CD4-positive, alpha-beta T cell (primary cell): ENCODE results near the gene SMC5. TPM values are rescaled to one million over a fixed set of nuclear protein-coding genes. Genes with fewer than 3 reads are reported as not detected.

Experiments
- ATAC-seq: fragments of 200-7000 bp; cut with Tn5 transposase; one replicate; pipeline ENCODE4 v1.10.0; 2022; ENCODE audit warnings: mild to moderate bottlenecking; ENCODE audit not compliant: poor library complexity
- CTCF ChIA-PET: fragments of 350-600 bp; sonication (Branson Sonifier 250); formaldehyde crosslinking; loops from one replicate; lab custom pipeline; 2021; ENCODE audit warnings: antibody characterized with exemption, inconsistent platforms; lab: Charles Lee
- POLR2A ChIA-PET: fragments of 350-600 bp; sonication (Branson Sonifier 250); formaldehyde crosslinking; loops from one replicate; lab custom pipeline; 2021; ENCODE audit warnings: antibody characterized with exemption, inconsistent platforms; lab: Charles Lee
- DNase-seq, 14 experiments: peaks; one replicate each; pipeline ENCODE4 v3.0.0-alpha.2; 2013 to 2020; ENCODE audit warnings: mixed read lengths in 2 of 14
- H3K27ac ChIP-seq, 2 donors: one replicate each; pipeline versions ENCODE4 v1.5.1 to v1.7.0; 2013; ENCODE audit warnings: low read length in 2 of 2, low read depth in 1 of 2, mild to moderate bottlenecking in 1 of 2
- H3K27me3 ChIP-seq, 2 experiments: 1 replicate in 1 of 2; 2 replicates in 1 of 2; pipeline versions ENCODE4 v1.6.1 to v1.7.0; 2013; ENCODE audit warnings: low read length in 2 of 2, control low read depth in 1 of 2, mild to moderate bottlenecking in 1 of 2, moderate library complexity in 1 of 2; ENCODE audit not compliant: insufficient read depth in 2 of 2, control insufficient read depth in 1 of 2
- H3K36me3 ChIP-seq: one replicate; pipeline ENCODE4 v1.6.1; 2013; ENCODE audit warnings: low read length, control low read depth; ENCODE audit not compliant: insufficient read depth
- H3K4me1 ChIP-seq: one replicate; pipeline ENCODE4 v1.6.1; 2013; ENCODE audit warnings: low read length, control low read depth; ENCODE audit not compliant: insufficient read depth
- H3K4me3 ChIP-seq: one replicate; pipeline ENCODE4 v1.5.1; 2013; ENCODE audit warnings: mild to moderate bottlenecking, low read length, moderate library complexity
- H3K9me3 ChIP-seq, 2 experiments: 1 replicate in 1 of 2; 2 replicates in 1 of 2; pipeline versions ENCODE4 v1.6.1 to v1.7.0; 2013; ENCODE audit warnings: low read length in 2 of 2, mild to moderate bottlenecking in 2 of 2, control low read depth in 1 of 2, moderate library complexity in 1 of 2; ENCODE audit not compliant: control insufficient read depth in 1 of 2, insufficient read depth in 1 of 2
- H3K27ac Mint-ChIP-seq: one replicate; pipeline ENCODE4 v1.8.0; 2020; ENCODE audit warnings: mixed read lengths
- H3K27me3 Mint-ChIP-seq: one replicate; pipeline ENCODE4 v1.8.0; 2021; ENCODE audit warnings: mixed read lengths
- H3K36me3 Mint-ChIP-seq: one replicate; pipeline ENCODE4 v1.8.0; 2021; ENCODE audit warnings: low read depth, mixed read lengths
- H3K4me1 Mint-ChIP-seq: one replicate; pipeline ENCODE4 v1.8.0; 2021; ENCODE audit warnings: low read depth, mixed read lengths
- H3K4me3 Mint-ChIP-seq: one replicate; pipeline ENCODE4 v1.8.0; 2020; ENCODE audit warnings: mild to moderate bottlenecking, mixed read lengths
- H3K9me3 Mint-ChIP-seq: one replicate; pipeline ENCODE4 v1.8.0; 2020; ENCODE audit warnings: mixed read lengths
- CTCF ChIP-seq: fragments of 200-600 bp; IDR thresholded peaks from one replicate; pipeline ENCODE4 v1.8.0; 2022; ENCODE audit warnings: antibody characterized with exemption, mild to moderate bottlenecking
- intact Hi-C, 2 experiments: fragments of 100-400 bp; cut with DNase I in 1 of 2; cut with micrococcal nuclease in 1 of 2; formaldehyde crosslinking; loops; one replicate each; pipeline versions ENCODE4 v1.15.1 to v1.9.0; 2023 to 2025; cut with DNase I, micrococcal nuclease
- total RNA-seq, 174 experiments: library from RNA in 2 of 174; stranded (reverse) in 2 of 174; gene quantifications; one replicate each; pipeline ENCODE4 v1.2.3 and lab custom pipeline; 2021 to 2026

The SMC5 gene
- total RNA-seq, 2 experiments from 2014 or later, result 37.7 to 38.1 TPM

- Mint-ChIP-seq H3K27me3 (no peaks in the 10 kb centered on the region), H3K4me1 (peaks cover 7% of the 10 kb centered on the region), H3K9me3 (no peaks in the 10 kb centered on the region), H3K36me3 (peaks cover 26% of the 10 kb centered on the region), H3K27ac (no peak overlapping the region), H3K4me3 (no peak overlapping the region)
- Histone ChIP-seq H3K9me3 (no peaks in the 10 kb centered on the region), H3K4me1 (no peaks in the 10 kb centered on the region), H3K27me3 (no peaks in the 10 kb centered on the region), H3K27ac (no peak overlapping the region), H3K4me3 (no peak overlapping the region), H3K36me3 (no peaks in the 10 kb centered on the region)
- TF ChIP-seq CTCF, result peak; percentile 66
- DNase-seq, result peak in 3 of 14 experiments; percentile 38 to 52 (median 42)
- ChIA-PET CTCF (interaction anchor here (1.2 to 2.7 kb wide), 4 partner anchors 58 to 262 kb away, joined by 3 to 25 read pairs (median 3); no protein-coding TSS in a partner anchor), POLR2A (interaction anchor here (0.6 to 2.4 kb wide), 5 partner anchors 50 to 262 kb away, joined by 3 to 13 read pairs (median 4); partner anchors contain the start of gene KLF9)
- intact Hi-C loops, result loop anchor here (1.0 kb wide), 1 partner anchor 262 kb away; no protein-coding TSS in a partner anchor
- ATAC-seq, result no peak
Measured at GRCh38 chr9:70340572-70340971, 81.8 kb downstream of the SMC5 start.

DNA sequence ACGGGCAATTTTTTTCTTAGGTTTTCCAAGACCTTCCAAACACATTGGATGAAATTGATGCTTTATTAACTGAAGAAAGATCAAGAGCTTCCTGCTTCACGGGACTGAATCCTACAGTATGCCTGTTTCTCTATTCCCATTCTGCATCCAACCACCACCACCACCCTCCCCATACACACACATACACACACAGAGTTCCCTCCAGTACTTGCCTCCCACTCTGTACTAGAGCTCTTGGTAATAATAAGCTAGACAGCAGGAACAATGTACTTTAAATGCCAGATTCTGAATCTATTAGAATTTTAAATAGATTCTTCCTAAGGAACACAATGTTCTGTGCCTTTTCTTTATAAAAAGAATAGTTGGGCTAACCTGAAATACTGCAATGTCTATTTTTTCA lies 88.3 kb downstream of the SMC5 start:
- ChIA-PET CTCF (interaction anchor here (0.8 kb wide), 1 partner anchor 255 kb away, joined by 4 read pairs; no protein-coding TSS in a partner anchor), POLR2A (interaction anchor here (1.0 kb wide), 1 partner anchor 66 kb away, joined by 3 read pairs; no protein-coding TSS in a partner anchor)
- H3K9me3 Mint-ChIP-seq, result no peaks in the 10 kb centered on the region
- intact Hi-C loops, result no loop called here
- H3K4me3 ChIP-seq, result no peak overlapping the region
- no peaks in the 10 kb centered on the region for H3K27me3 Mint-ChIP-seq
- no peak overlapping the region for H3K4me3 Mint-ChIP-seq
- no peak for DNase-seq
- H3K36me3 Mint-ChIP-seq, result peaks cover 64% of the 10 kb centered on the region
- peaks cover 43% of the 10 kb centered on the region for H3K36me3 ChIP-seq
- no peak overlapping the region for H3K27ac Mint-ChIP-seq
- no peaks in the 10 kb centered on the region for H3K4me1 ChIP-seq
- no peak for ATAC-seq
- no peaks in the 10 kb centered on the region for H3K27me3 ChIP-seq
- H3K9me3 ChIP-seq, result no peaks in the 10 kb centered on the region
- TF ChIP-seq CTCF, result no peak
- no peaks in the 10 kb centered on the region for H3K4me1 Mint-ChIP-seq
- no peak overlapping the region for H3K27ac ChIP-seq

GRCh38 chr9:70352356-70352755 lies 93.6 kb downstream of the SMC5 start:
- intact Hi-C loops, result loop anchor here (1.0 to 10.0 kb wide), 4 partner anchors 52 to 250 kb away; partner anchors contain the start of gene KLF9 (in 1 of the 2)
- no peak overlapping the region for H3K27ac Mint-ChIP-seq
- DNase-seq (no peak), ATAC-seq (no peak)
- H3K36me3 Mint-ChIP-seq, result peaks cover 38% of the 10 kb centered on the region
- Histone ChIP-seq H3K27me3 (no peaks in the 10 kb centered on the region), H3K4me3 (no peak overlapping the region), H3K4me1 (no peaks in the 10 kb centered on the region), H3K9me3 (no peaks in the 10 kb centered on the region), H3K36me3 (peaks cover 32% of the 10 kb centered on the region), H3K27ac (no peak overlapping the region)
- CTCF ChIA-PET, result interaction anchor here (1.4 kb wide), 1 partner anchor 133 kb away, joined by 4 read pairs; no protein-coding TSS in a partner anchor
- no peaks in the 10 kb centered on the region for H3K9me3 Mint-ChIP-seq
- no peaks in the 10 kb centered on the region for H3K4me1 Mint-ChIP-seq
- no peak overlapping the region for H3K4me3 Mint-ChIP-seq
- POLR2A ChIA-PET, result interaction anchor here (1.0 kb wide), 1 partner anchor 60 kb away, joined by 3 read pairs; no protein-coding TSS in a partner anchor
- no peak for TF ChIP-seq CTCF
- no peaks in the 10 kb centered on the region for H3K27me3 Mint-ChIP-seq
